Stomach (tissue), 8 donors: ENCODE data around the gene TFF3. TPM values are rescaled to one million over a fixed set of nuclear protein-coding genes. Genes with fewer than 3 reads are reported as not detected.

Experiments
- polyA plus RNA-seq, 3 donors: library from polyadenylated mRNA; stranded (reverse); fragments of 200-250 nt; gene quantifications; one replicate each; pipeline ENCODE4 v1.2.3, GENCODE V29; 2013
- total RNA-seq, 5 donors: library from RNA; depleted of rRNA; stranded (reverse); fragments of >200 nt; gene quantifications; one replicate each; pipeline versions ENCODE4 v1.1.0 to v1.2.3, GENCODE V29; 2014 to 2016
- donor health status: healthy with polysubstance abuse.
- donor health status: Bipolar disorder and iron deficiency.
- donor health status: healthy.

The TFF3 gene
- total and polyA plus RNA-seq, 8 donors: 2.0 to 488 (median 27.3) TPM

Other genes starting within 250 kb of the TFF3 start
- gene UMODL1, start 244.1 kb downstream of the TFF3 start, total RNA-seq: under 1 TPM in 1 of 5 donors, not detected in 4; under 0.01 TPM
- gene UMODL1, start 244.1 kb downstream of the TFF3 start, polyA plus RNA-seq: not detected
- 10 to 100 TPM in 4 of 5 donors, 1 to 10 TPM in 1; 4.1 to 65.9 (median 31.6) TPM for gene ABCG1, start 96.3 kb downstream of the TFF3 start, total RNA-seq
- gene ABCG1, start 96.3 kb downstream of the TFF3 start, polyA plus RNA-seq: 1 to 10 TPM; 3.1 to 4.7 (median 4.2) TPM
- gene TFF2, start 35.6 kb upstream of the TFF3 start, total RNA-seq: 1,000 to 10,000 TPM in 3 of 5 donors, 100 to 1,000 TPM in 1, 1 to 10 TPM in 1; 2.3 to 2,979 (median 1,039) TPM
- gene TFF2, start 35.6 kb upstream of the TFF3 start, polyA plus RNA-seq: 1,000 to 10,000 TPM in 2 of 3 donors, 100 to 1,000 TPM in 1; 154 to 2,390 (median 1,084) TPM
- 1,000 to 10,000 TPM in 1 of 5 donors, 100 to 1,000 TPM in 1, 10 to 100 TPM in 2, not detected in 1; 62.4 to 1,697 (median 407) TPM for gene TFF1, start 51.1 kb upstream of the TFF3 start, total RNA-seq
- gene TFF1, start 51.1 kb upstream of the TFF3 start, polyA plus RNA-seq: over 10,000 TPM in 1 of 3 donors, 1,000 to 10,000 TPM in 1, 100 to 1,000 TPM in 1; 385 to 10,944 (median 1,930) TPM
- gene TMPRSS3, start 80.6 kb upstream of the TFF3 start, total RNA-seq: 10 to 100 TPM in 2 of 5 donors, 1 to 10 TPM in 1, under 1 TPM in 1, not detected in 1; 0.45 to 37.9 (median 9.7) TPM
- gene TMPRSS3, start 80.6 kb upstream of the TFF3 start, polyA plus RNA-seq: 1 to 10 TPM; 1.8 to 3.9 (median 3.7) TPM
- gene UBASH3A, start 88.5 kb upstream of the TFF3 start, total RNA-seq: 1 to 10 TPM in 2 of 5 donors, under 1 TPM in 2, not detected in 1; 0.29 to 4.6 (median 1.2) TPM
- gene UBASH3A, start 88.5 kb upstream of the TFF3 start, polyA plus RNA-seq: under 1 TPM; 0.18 to 0.31 (median 0.25) TPM
- 1 to 10 TPM in 1 of 5 donors, under 1 TPM in 3, not detected in 1; 0.37 to 8.9 (median 0.58) TPM for gene RSPH1, start 180.8 kb upstream of the TFF3 start, total RNA-seq
- 1 to 10 TPM; 1.8 to 2.9 (median 2.8) TPM for gene RSPH1, start 180.8 kb upstream of the TFF3 start, polyA plus RNA-seq
- gene SLC37A1, start 198.4 kb upstream of the TFF3 start, total RNA-seq: 10 to 100 TPM in 4 of 5 donors, 1 to 10 TPM in 1; 9.8 to 72.9 (median 23.9) TPM
- gene SLC37A1, start 198.4 kb upstream of the TFF3 start, polyA plus RNA-seq: 10 to 100 TPM; 10.3 to 12.4 (median 11.3) TPM